ENCODE results near the gene SPATC1L.

The SPATC1L gene

DNA sequence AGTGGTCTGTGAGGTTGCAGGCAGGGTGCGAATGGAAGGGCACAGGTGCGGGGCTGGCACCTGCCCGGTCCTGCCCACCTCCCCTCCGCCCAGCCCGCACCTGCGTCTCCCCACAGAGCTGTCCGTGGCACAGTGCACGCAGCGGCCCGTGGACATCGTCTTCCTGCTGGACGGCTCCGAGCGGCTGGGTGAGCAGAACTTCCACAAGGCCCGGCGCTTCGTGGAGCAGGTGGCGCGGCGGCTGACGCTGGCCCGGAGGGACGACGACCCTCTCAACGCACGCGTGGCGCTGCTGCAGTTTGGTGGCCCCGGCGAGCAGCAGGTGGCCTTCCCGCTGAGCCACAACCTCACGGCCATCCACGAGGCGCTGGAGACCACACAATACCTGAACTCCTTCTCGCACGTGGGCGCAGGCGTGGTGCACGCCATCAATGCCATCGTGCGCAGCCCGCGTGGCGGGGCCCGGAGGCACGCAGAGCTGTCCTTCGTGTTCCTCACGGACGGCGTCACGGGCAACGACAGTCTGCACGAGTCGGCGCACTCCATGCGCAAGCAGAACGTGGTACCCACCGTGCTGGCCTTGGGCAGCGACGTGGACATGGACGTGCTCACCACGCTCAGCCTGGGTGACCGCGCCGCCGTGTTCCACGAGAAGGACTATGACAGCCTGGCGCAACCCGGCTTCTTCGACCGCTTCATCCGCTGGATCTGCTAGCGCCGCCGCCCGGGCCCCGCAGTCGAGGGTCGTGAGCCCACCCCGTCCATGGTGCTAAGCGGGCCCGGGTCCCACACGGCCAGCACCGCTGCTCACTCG, 52.2 kb downstream of the SPATC1L start:
- no peak for DNase-seq (ENCODE audit: low spot score)

DNA sequence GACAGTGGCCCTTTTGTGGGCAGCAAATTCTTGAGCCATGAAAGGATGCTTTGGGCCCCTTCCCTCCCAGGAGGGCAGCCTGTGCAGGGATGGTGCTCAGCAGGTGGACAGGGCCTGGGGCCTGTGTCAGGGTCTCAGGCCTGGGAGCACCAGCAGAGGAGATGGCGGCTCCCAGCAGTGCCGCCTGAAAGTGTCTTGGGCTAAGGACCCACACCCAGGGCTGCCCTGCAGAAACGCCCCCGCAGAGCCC, 52.7 kb downstream of the SPATC1L start:
- no peak for DNase-seq (ENCODE audit: low spot score)

DNA sequence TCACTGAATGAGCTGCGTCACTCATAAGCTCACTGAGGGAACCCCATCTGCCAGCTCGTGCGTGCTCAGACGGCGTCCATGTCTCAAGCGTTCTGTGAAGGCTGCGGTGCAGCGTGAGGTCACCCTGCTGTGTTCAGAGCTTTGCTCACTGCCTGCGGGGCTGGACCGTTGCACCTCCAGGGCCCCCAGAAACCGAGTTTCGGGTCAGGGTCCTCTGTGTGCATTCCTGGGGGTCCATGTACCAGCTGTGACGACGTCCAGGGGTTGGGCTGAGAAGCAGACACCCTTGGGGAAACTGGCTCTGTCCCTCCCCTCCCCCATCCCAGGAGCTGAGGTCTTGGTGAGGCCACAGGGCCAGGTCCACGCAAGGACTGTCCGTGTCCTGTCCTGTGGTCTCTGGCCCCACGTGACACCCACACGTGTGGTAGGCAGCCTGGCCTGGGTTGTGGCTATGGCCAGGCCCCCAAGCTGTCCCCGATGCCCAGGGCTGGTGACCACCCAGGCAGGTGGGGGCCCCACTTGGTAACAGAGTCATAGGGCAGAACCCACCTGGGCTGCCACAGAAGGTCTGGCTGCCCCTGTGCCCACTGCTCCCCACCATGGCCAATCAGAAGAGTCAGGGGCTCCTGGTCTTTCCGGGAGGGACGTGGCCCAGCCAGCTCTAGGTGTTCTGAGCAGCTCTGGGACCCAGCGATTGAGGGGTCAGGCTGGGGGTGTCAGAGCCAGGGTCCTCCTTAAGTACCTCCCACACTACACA, 53.2 kb downstream of the SPATC1L start:
- no peak for DNase-seq (ENCODE audit: low spot score)

DNA sequence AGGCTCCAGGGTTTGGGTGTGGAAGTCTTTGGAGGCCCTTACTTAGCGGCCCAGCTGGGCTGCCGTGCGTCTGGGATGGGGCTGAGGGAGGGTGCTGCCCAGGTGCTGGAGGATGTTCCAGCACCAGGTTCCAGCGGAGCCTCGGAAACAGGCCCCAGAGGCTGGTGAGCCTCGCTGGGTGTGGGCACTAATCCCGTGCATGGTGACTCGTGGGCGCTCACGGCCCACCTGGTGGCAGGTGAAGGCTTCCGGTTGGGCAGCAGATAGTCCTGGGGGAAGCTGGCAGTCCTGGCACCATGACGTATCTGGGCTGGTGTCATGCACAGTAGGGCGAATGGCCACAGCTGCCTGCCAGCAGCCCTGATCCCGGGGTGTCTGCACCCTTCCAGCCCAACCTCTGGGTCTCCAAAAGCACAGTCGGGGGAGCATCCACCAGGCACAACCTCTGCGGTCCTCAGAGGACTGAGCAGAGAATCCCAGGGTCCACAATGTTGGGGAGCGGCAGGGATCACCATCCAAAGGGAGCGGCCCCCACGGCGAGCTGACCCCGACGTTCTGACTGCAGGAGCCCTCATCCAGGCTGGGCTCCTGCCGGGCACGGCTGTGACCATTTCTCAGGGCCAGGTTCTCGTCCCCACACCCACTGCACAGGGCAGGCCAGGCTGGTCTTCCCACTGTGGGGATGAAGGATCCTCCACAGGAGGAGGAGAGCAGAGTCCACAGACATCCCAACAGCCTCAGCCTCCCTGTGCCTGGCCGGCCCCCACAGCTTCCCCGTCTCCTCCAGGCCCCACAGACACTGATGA, 54.2 kb downstream of the SPATC1L start:
- DNase-seq (ENCODE audit: low spot score) = no peak

DNA sequence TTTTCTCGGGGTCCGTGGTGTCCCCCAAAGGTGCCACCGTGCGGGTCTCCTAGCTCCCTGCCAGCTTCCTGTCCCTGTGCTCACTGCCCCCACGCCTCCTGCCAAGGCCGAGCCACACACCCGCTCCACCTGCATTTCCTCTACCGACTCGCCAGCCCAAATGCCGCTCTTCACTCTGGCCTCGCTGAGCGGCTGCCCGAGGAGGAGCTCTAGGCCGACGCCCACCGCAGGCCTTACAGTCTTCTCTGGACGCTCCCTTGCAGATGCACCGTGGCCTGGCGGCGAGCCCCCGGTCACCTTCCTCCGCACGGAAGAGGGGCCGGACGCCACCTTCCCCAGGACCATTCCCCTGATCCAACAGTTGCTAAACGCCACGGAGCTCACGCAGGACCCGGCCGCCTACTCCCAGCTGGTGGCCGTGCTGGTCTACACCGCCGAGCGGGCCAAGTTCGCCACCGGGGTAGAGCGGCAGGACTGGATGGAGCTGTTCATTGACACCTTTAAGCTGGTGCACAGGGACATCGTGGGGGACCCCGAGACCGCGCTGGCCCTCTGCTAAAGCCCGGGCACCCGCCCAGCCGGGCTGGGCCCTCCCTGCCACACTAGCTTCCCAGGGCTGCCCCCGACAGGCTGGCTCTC, 55.2 kb downstream of the SPATC1L start:
- no peak for DNase-seq (ENCODE audit: low spot score)

DNA sequence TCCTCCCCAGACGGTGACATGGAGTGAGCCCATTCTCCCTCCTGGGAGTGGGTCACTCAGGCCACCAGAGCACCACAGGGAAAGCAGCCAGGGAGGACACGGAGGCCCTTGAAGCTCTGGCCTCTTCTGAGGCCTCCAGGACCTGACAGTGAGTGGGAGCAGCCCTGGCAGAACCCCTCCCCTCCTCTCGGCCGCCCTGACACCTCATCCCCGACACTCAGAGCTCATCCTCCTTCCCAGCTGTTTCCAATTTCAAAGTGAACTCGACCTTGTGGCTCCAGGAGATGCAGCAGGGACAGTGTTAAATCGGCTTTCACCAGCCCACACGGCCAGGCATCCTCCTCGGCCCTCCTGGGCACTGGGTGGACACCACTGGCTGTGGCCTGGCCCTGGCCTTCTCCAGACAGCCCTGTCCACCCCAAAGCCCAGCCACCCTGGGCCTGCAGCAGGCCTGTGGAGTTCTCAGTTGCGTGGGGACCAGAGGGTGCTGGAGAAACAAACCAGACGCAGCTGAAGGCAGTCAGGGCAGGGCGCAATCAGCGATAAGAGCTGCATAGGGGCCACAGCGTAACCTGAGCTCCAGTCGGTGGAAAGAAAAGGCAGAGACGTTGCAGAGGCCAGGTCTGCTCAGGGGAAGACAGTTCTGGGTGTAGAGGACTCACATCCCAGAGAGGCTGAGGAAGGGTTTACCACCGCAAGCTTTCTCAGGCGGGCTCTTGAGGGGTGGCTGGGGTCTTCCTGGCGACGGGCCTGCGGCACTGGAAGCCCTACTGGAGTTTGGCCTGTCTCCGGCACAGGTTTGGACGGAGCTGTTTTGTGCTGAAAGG, 55.9 kb downstream of the SPATC1L start:
- no peak for DNase-seq (ENCODE audit: low spot score)

DNA sequence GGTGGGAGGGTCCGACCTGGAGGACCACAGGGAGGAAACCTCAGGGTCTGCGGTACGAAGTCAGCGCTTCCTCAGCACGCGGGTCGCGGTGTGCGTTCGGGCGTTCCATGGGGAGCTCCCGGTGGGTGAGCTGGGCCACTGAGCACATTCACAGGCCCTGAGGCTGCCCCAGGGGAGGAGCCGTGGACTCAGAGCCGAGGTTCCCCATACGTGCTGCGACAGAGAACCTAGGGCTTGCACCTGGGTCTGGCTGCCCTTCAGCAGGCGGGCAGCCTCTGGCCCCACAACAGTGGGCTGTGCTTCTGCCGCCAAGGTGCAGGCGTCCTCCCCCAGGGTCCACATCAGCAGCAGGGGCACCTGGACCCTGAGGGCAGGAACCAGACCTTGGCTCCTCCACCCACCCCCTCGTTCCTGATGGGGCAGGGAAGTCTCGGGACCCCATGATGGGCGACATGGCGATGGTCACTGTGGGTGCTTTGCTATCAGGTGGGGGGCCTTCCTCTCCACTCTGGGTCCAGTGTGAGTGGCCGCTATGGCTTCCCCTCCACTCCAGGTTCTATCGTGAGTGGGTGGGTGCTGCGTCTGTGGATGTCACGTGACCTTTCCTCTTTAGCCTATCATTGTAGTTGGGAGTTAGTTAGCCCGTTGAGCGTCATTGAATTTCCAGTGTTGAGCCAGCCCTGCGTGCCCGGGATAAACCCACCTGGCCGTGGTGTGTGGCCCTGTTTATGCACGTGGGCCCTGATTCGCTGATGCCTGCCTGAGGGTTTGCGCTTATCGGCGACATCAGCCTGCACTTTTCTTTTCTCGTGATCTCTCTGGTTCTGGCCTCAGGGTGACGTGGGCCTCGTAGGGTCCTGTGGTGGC, 56.8 kb downstream of the SPATC1L start:
- no peak for DNase-seq (ENCODE audit: low spot score)

DNA sequence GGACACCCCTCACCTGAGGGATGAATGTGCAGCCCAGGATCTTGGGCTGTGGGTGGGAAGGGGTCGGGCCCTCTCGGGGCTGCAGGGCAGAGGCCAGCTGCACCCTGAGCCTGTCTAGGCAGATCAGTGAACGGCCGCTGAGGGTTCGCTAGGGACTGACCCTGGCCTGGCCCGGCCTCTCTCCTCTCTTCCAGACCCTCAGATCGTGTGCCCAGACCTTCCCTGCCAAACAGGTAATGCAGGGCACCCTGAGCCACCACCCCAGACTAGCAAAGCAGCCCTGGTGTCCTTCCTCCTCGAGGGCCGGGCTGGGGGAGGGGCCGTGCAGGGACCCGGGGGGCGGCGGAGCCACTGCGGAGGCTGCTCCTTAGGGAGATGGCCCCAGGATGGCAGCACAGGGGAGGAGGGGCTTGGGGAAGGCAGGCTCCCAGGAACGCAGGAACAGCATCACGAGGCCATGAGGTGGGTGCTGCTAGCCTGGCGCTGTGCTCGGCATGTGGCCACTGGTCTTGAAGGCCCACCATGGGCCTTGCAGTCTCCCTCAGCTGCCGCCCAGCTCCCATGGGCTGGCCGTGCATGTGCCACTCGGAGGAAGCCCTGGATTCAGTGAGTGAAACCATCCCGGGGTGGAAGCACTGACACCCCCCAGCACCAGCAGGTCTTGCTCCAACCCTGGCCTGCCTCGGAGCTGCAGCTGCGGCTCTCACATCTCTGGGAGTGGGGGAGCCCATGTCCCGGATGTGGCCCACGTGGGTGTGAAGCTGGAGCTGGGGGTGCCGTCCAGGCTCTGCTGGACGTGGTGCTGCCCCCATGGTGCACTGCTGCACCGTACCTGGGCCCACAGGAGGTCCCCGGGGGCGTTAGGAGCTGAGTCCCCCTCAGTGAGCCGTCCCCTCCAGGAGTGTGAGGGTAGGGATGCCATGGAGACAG, 57.7 kb downstream of the SPATC1L start:
- no peak for DNase-seq (ENCODE audit: low spot score)

DNA sequence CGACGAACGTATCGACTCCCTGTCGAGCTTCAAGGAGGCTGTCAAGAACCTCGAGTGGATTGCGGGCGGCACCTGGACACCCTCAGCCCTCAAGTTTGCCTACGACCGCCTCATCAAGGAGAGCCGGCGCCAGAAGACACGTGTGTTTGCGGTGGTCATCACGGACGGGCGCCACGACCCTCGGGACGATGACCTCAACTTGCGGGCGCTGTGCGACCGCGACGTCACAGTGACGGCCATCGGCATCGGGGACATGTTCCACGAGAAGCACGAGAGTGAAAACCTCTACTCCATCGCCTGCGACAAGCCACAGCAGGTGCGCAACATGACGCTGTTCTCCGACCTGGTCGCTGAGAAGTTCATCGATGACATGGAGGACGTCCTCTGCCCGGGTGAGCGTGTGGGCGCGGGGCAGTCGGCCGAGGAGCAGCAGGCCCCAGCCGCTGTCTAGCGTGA, 58.4 kb downstream of the SPATC1L start:
- no peak for DNase-seq (ENCODE audit: low spot score)

DNA sequence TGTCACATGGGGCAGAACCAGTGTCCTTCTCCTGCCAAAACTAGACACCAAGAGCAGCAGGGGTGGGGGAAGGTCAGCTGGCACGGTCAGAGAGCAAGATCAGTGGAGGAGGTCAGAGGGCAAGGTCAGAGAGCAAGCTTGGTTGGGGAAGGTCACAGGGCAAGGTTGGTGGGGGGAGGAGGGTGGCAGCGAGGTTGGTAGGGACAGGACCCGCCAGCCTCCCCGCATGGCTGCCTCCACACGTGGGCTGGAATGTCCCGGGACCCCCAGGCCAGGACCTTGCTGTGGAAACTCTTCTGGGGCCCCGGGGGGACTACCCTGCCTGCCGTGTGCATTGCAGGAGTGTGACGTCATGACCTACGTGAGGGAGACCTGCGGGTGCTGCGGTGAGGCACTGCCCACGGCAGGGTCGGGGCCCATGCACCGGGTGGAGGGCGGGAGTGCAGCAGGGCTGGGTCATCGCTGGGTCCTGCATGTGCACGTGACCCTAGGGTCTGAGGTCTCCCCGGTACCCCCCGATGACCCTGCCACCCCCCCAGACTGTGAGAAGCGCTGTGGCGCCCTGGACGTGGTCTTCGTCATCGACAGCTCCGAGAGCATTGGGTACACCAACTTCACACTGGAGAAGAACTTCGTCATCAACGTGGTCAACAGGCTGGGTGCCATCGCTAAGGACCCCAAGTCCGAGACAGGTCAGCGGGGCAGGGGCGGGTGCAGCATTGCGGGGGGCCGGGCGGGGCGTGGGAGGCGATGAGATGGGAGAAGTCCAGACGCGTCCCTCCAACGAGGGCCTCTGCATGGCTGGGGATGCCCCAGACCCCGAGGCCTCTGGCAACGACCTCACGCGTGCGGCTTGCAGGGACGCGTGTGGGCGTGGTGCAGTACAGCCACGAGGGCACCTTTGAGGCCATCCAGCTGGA, 59.1 kb downstream of the SPATC1L start:
- DNase-seq (ENCODE audit: low spot score) = no peak

DNA sequence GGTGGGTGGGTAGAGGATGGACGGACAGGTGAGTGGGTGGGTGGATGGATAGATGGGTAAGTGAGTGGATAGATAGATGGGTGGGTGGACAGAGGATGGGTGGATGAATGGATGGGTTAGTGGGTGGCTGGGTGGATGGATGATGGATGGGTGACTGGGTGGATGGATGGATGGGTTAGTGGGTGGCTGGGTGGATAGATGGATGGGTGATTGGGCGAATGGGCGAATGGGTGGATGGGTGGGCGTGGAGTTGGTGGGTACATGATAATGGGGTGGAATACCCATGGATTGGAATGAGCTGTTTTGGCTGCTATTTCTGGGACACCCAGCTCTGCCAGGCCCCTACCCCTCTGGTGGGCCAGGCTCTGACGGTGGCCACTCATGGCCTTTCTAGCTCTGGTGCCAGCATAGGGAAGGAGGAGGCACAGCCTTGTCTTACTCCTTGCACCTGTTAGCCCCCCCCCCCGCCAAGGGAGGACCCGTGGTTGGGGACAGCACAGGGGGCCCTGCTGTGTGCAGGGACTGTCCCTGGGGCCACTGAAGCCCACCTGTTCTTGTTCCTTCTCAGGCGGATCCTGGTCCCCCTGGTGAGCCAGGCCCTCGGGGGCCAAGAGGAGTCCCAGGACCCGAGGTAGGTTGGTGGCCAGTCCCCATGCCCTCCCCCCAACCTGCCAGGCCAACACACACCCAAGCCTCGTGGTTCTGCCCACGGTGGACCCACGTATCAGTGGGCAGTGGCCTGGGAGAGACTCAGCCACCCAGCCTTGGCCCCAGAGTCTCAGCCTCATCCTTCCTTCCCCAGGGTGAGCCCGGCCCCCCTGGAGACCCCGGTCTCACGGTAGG, 60.0 kb downstream of the SPATC1L start:
- no peak for DNase-seq (ENCODE audit: low spot score)

DNA sequence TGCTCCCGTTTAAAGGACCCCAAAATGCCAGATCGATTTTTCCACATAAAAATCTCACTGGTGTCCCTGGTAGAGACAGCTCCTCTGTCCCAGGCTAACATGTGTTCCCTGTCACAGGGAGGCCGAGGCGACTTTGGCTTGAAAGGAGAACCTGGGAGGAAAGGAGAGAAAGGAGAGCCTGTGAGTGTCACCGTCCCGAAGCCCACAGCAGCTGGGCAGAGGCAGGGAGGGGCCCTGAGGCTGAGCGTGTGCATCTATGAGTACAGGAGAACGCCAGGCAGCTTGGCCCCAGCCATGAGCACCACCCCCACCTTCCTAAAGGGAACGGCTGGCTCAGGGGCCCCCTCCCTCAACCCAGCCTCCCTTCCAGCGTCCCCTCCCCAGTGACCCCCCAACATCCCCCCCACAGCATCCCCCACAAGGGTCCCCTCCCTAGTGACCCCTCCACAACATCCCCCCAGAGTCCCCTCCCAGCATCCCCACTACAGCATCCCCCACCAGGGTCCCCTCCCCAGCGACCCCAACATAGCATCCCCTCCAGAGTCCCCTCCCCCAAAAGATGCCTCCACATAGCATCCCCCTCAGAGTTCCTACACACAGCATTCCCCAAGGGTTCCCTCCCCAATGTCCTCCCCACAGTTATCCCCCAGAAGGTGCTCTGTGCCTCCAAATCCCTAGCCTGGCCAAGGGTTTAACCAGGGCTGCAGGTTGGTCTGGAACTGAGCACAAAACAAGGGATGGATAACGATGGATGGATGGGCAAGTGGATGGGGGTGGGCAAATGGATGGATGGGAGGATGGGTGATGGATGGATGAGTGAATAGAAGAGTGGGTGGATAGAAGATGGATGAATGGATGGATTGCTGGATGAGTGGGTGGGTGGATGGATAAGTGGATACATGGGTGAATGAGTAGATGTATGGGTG, 61.2 kb downstream of the SPATC1L start:
- no peak for DNase-seq (ENCODE audit: low spot score)

DNA sequence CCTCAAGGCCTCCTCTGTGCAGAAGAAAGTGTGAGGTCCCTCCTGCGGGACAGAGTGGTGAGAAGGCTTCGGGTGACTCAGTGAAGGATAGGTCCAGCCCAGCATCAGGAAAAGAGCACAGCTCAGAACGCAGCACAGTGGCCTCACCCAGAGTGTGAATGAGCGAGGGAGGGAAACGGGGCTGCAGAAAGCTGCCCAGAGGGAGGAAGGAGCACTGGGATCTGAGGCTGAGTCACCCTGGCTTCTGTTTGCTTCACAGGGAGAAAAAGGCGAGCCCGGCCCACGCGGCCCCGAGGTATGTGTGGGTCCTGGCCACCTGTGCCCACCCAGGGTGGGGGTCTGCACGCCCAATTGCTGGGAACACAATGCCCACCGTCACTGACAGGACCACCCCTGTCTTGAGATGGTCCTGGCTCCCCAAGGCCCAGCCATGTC, 62.0 kb downstream of the SPATC1L start:
- DNase-seq (ENCODE audit: low spot score) = no peak

DNA sequence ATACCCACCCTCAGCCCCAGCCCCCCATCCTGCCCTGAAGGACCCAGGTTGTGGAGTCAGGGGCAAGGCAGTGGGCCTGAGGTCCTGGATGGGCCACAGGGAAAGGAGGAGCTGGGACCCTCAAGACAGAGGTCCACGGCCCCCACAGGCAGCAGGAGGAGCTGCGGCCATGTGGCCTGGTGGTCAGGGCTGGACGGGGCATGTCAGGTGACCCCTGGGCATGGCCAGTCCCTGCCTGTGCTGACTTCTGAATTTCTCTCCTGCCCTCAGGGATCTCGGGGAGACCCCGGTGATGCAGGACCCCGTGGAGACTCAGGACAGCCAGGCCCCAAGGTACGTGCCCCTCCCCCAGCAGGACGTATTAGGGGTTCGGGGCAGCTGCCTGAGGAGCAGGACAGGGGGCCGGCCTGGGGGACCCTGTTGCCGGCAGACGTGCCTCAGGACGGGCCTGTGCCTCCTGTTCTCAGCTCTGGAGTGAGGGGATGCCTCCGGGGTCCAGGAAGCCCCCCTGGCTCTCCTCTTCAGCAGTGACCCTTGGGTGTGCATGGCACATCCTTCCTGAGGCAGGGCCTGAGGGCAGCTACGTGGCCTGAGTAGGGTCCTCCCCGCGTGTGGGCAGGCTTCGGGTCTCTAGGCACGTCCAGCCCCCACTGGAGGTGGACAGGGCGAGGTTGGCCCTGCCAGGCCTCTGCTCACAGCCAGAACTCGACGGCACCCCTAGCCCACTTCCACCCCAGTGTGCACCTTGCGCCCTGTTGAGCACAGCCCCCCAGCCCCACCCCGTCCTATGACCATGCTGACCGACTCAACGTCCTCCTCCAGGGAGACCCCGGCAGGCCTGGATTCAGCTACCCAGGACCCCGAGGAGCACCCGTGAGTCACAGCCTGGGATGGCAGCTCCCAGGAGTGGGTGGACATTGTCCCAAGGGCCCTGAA, 62.7 kb downstream of the SPATC1L start:
- no peak for DNase-seq (ENCODE audit: low spot score)
